HAP-1 (cell line): ENCODE data around the gene CUL3.
"Not testable (repeated sequence)": the region's sequence is repeated elsewhere in the genome, so short reads cannot be mapped to it uniquely, and the experiment has no call there.

Experiments used
- DNase-seq, 2 experiments: peaks; one replicate each; pipeline ENCODE4 v3.0.0-alpha.2; 2016 to 2020; ENCODE audit warnings: low spot score in 2 of 2
- H3K27me3 ChIP-seq: fragments of 250-450 bp; sonication (Bioruptor Pico); 2 replicates; pipeline ENCODE4 v1.5.1; 2020; ENCODE audit warnings: low read depth, mild to moderate bottlenecking, moderate library complexity
- H3K36me3 ChIP-seq: fragments of 250-450 bp; sonication (Bioruptor Pico); replicated peaks from 2 replicates; pipeline ENCODE4 v1.5.1; 2020; ENCODE audit warnings: mild to moderate bottlenecking
- H3K4me1 ChIP-seq: fragments of 250-450 bp; sonication (Bioruptor Pico); 2 replicates; pipeline ENCODE4 v1.5.1; 2020; ENCODE audit warnings: mild to moderate bottlenecking
- H3K4me3 ChIP-seq: fragments of 250-450 bp; sonication (Bioruptor Pico); 2 replicates; pipeline ENCODE4 v1.5.1; 2020; ENCODE audit warnings: mild to moderate bottlenecking, moderate library complexity
- H3K9me3 ChIP-seq: fragments of 250-450 bp; sonication (Bioruptor Pico); 2 replicates; pipeline ENCODE4 v1.5.1; 2020; ENCODE audit warnings: mild to moderate bottlenecking, moderate library complexity
- in situ Hi-C: fragments of 300-500 bp; cut with MboI; formaldehyde crosslinking; loops from 3 replicates; pipeline ENCODE4 v1.14.3; 2020; ENCODE audit warnings: low sequenced_read_pairs, inconsistent platforms, mixed read lengths

Gene CUL3

GRCh38 chr2:224516393-224516792, 68.8 kb downstream of the CUL3 start:
- H3K9me3 ChIP-seq, in situ Hi-C loops, H3K27me3 ChIP-seq, H3K4me1 ChIP-seq, DNase-seq, H3K4me3 ChIP-seq: not testable (repeated sequence)
- peaks cover 13% of the 10 kb centered on the region; the same call in 1 of the 2 replicates for H3K36me3 ChIP-seq

GRCh38 chr2:224513991-224514390, 71.2 kb downstream of the CUL3 start:
- peaks cover 13% of the 10 kb centered on the region; the same call in 1 of the 2 replicates for H3K36me3 ChIP-seq
- H3K9me3 ChIP-seq = no peaks in the 10 kb centered on the region
- in situ Hi-C loops = no loop called here
- peaks cover 5% of the 10 kb centered on the region; the same call in 1 of the 2 replicates for H3K4me1 ChIP-seq
- no peak for DNase-seq
- H3K4me3 ChIP-seq = no peak overlapping the region
- no peaks in the 10 kb centered on the region for H3K27me3 ChIP-seq

GRCh38 chr2:224507789-224508188, 77.4 kb downstream of the CUL3 start:
- in situ Hi-C loops = no loop called here
- no peaks in the 10 kb centered on the region for H3K27me3 ChIP-seq
- no peak for DNase-seq
- H3K4me3 ChIP-seq = no peak overlapping the region
- H3K4me1 ChIP-seq = no peaks in the 10 kb centered on the region
- H3K9me3 ChIP-seq = no peaks in the 10 kb centered on the region
- H3K36me3 ChIP-seq = peaks cover 40% of the 10 kb centered on the region

GRCh38 chr2:224506494-224506893, 78.7 kb downstream of the CUL3 start:
- DNase-seq = no peak
- Histone ChIP-seq H3K4me3 (no peak overlapping the region), H3K27me3 (no peaks in the 10 kb centered on the region), H3K36me3 (peaks cover 51% of the 10 kb centered on the region), H3K9me3 (no peaks in the 10 kb centered on the region), H3K4me1 (no peaks in the 10 kb centered on the region)
- in situ Hi-C loops = no loop called here

- H3K4me3 ChIP-seq = no peak overlapping the region
- peaks cover 48% of the 10 kb centered on the region for H3K36me3 ChIP-seq
- no peaks in the 10 kb centered on the region for H3K27me3 ChIP-seq
- no peak for DNase-seq
- no peaks in the 10 kb centered on the region for H3K4me1 ChIP-seq
- in situ Hi-C loops = no loop called here
- no peaks in the 10 kb centered on the region for H3K9me3 ChIP-seq
Observed at GRCh38 chr2:224498991-224499390, 86.2 kb downstream of the CUL3 start.

GRCh38 chr2:224492531-224492930, 92.6 kb downstream of the CUL3 start:
- in situ Hi-C loops = no loop called here
- DNase-seq = no peak
- Histone ChIP-seq H3K4me1 (no peaks in the 10 kb centered on the region), H3K9me3 (no peaks in the 10 kb centered on the region), H3K27me3 (no peaks in the 10 kb centered on the region), H3K4me3 (no peak overlapping the region), H3K36me3 (peaks cover 15% of the 10 kb centered on the region)

GRCh38 chr2:224487940-224488339, 97.2 kb downstream of the CUL3 start:
- H3K4me3 ChIP-seq, H3K27me3 ChIP-seq, H3K9me3 ChIP-seq, DNase-seq, H3K4me1 ChIP-seq, in situ Hi-C loops: not testable (repeated sequence)
- peaks cover 13% of the 10 kb centered on the region for H3K36me3 ChIP-seq

- H3K4me3 ChIP-seq, in situ Hi-C loops, H3K27me3 ChIP-seq, H3K36me3 ChIP-seq, H3K9me3 ChIP-seq, H3K4me1 ChIP-seq: not testable (repeated sequence)
- peak in 1 of 2 experiments; percentile 23 for DNase-seq
Observed at GRCh38 chr2:224485081-224486014, 99.8 kb downstream of the CUL3 start.

- Histone ChIP-seq H3K27me3 (no peaks in the 10 kb centered on the region), H3K4me1 (no peaks in the 10 kb centered on the region), H3K36me3 (peaks cover 14% of the 10 kb centered on the region), H3K4me3 (no peak overlapping the region), H3K9me3 (no peaks in the 10 kb centered on the region)
- DNase-seq = no peak
- in situ Hi-C loops = no loop called here
Observed at GRCh38 chr2:224479826-224480225, 105.3 kb downstream of the CUL3 start.

- Histone ChIP-seq H3K4me1 (no peaks in the 10 kb centered on the region), H3K27me3 (no peaks in the 10 kb centered on the region), H3K4me3 (no peak overlapping the region), H3K36me3 (peaks cover 20% of the 10 kb centered on the region), H3K9me3 (no peaks in the 10 kb centered on the region)
- DNase-seq = no peak
- in situ Hi-C loops = no loop called here
Observed at GRCh38 chr2:224472827-224473226, 112.3 kb downstream of the CUL3 start.

GRCh38 chr2:224472137-224472536, 113.0 kb downstream of the CUL3 start:
- Histone ChIP-seq H3K4me1 (no peaks in the 10 kb centered on the region), H3K36me3 (peaks cover 14% of the 10 kb centered on the region), H3K27me3 (no peaks in the 10 kb centered on the region), H3K4me3 (no peak overlapping the region), H3K9me3 (no peaks in the 10 kb centered on the region)
- in situ Hi-C loops = no loop called here
- DNase-seq = no peak

- Histone ChIP-seq H3K9me3 (no peaks in the 10 kb centered on the region), H3K4me1 (no peaks in the 10 kb centered on the region), H3K27me3 (no peaks in the 10 kb centered on the region), H3K4me3 (no peak overlapping the region), H3K36me3 (peaks cover 11% of the 10 kb centered on the region)
- in situ Hi-C loops = no loop called here
- no peak for DNase-seq
Observed at GRCh38 chr2:224469374-224469964, 115.7 kb downstream of the CUL3 start.

- no peak overlapping the region for H3K4me3 ChIP-seq
- no peak for DNase-seq
- in situ Hi-C loops = no loop called here
- no peaks in the 10 kb centered on the region for H3K36me3 ChIP-seq
- H3K27me3 ChIP-seq = no peaks in the 10 kb centered on the region
- no peaks in the 10 kb centered on the region for H3K4me1 ChIP-seq
- no peaks in the 10 kb centered on the region for H3K9me3 ChIP-seq
Observed at GRCh38 chr2:224466304-224466895, 118.8 kb downstream of the CUL3 start.

GRCh38 chr2:224461391-224461790, 123.8 kb downstream of the CUL3 start:
- in situ Hi-C loops = no loop called here

More at GRCh38 chr2:224461391-224461790, 123.8 kb downstream of the CUL3 start:
- H3K9me3 ChIP-seq = no peaks in the 10 kb centered on the region
- H3K36me3 ChIP-seq = no peaks in the 10 kb centered on the region
- no peaks in the 10 kb centered on the region for H3K27me3 ChIP-seq
- no peaks in the 10 kb centered on the region for H3K4me1 ChIP-seq
- DNase-seq = no peak
- no peak overlapping the region for H3K4me3 ChIP-seq
